ENCODE results near the gene ETHE1.

ETHE1 gene

DNA sequence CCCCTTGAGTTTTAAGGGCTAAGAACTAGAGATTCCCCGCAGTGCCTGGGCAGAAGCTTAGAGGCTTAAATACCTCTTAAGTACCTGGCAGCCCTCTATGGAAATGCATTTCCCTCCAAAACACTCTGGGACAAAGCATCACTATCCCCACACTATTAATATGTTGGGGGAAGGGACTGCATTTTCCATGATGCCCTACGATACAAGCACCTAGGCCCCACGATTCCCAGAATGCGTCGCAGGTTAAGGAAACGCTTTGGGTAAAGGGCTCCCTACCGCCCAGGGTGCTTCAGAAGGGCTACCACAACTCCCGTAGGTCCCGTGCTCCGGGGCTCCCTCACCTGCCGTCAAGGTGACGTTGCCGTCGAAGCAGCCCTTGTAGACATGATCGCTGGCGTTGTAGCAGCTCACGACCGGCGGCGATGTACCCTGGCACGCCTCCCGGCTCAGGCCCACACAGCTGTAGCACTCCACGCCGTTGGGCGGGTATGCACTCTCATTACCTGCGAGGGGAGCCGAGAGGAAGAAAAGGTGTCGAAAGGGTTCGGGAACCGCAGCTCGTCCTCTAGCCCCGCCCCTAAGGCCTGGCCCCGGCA is 64.1 kb downstream of the ETHE1 start:
- no peak for DNase-seq

- no peak for DNase-seq
These were observed 64.6 kb downstream of the ETHE1 start for GRCh38 chr19:43462383-43462782.

- no peak for DNase-seq
These were observed 65.7 kb downstream of the ETHE1 start for GRCh38 chr19:43461303-43461702.

DNA sequence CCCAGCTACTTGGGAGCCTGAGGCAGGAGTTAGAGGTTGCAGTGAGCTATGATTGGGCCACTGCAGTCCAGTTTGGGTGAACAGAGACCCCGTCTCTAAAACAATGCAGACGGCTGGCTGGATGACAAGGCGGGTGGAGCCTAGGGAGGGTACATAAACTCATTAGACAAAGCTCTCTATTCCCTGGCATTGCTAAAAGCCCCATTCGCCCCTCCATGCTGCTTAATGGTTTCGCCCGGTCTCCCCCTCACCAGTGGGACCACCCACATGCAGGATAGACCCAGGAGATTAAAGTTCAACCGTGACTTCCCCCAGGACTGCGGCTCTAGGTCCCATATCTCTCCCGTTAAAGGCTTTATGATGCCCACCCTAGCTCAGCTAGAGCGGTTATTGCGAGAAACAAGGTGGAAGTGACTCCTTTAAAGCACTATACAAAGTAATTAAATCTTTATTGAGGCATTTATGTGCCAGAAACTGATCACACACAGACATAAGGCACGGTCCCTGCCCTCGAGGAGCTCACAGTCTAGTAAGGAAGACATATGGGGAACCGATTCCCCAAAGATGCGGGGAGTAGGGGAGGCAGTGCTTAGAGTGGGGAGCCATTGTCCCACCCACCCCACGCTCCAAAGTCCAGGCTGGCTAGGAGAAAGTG is 66.5 kb downstream of the ETHE1 start:
- no peak for DNase-seq

DNA sequence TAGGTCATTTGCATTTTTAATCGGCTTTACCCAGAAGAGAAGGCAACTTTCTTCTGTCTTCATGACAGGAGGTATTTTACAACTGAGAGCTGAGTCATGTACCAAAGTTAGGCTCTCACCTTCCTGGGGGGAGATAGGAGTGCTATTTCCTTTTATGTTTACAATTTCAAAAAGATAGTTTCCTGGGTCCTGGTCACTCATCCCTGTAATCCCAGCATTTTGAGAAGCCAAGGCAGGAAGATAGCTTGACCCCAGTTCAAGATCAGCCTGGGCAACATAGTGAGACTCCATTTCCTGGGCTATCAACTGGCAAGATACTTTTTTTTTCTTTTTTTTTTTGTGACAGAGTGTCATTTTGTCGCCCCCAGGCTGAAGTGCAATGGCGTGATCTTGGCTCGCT is 69.2 kb downstream of the ETHE1 start:
- no peak for DNase-seq

All from GF-D8 (cell line).